ENCODE results near the gene BHLHE40.

Gene BHLHE40

GRCh38 chr3:5001135-5001534 lies 21.9 kb downstream of the BHLHE40 start:
- DNase-seq (ENCODE audit: low read depth in 2 of 2) = no peak

GRCh38 chr3:5001805-5002173 lies 22.6 kb downstream of the BHLHE40 start:
- DNase-seq (ENCODE audit: low read depth in 2 of 2) = no peak

GRCh38 chr3:5002174-5002870 lies 23.1 kb downstream of the BHLHE40 start:
- DNase-seq (ENCODE audit: low read depth in 2 of 2) = peak in 1 of 2 donors; percentile 35

GRCh38 chr3:5002871-5003247 lies 23.6 kb downstream of the BHLHE40 start:
- DNase-seq (ENCODE audit: low read depth in 2 of 2) = no peak

- DNase-seq (ENCODE audit: low read depth in 2 of 2) = no peak
Observed at GRCh38 chr3:5004319-5005152, 25.3 kb downstream of the BHLHE40 start.

GRCh38 chr3:5005367-5005766 lies 26.1 kb downstream of the BHLHE40 start:
- DNase-seq (ENCODE audit: low read depth in 2 of 2) = no peak

GRCh38 chr3:5006755-5007202 lies 27.5 kb downstream of the BHLHE40 start:
- DNase-seq (ENCODE audit: low read depth in 2 of 2) = peak; percentile 54 to 57

- no peak for DNase-seq (ENCODE audit: low read depth in 2 of 2)
Observed at GRCh38 chr3:5007873-5008272, 28.6 kb downstream of the BHLHE40 start.

- no peak for DNase-seq (ENCODE audit: low read depth in 2 of 2)
Observed at GRCh38 chr3:5009506-5010109, 30.4 kb downstream of the BHLHE40 start.

GRCh38 chr3:5010140-5010539 lies 30.9 kb downstream of the BHLHE40 start:
- no peak for DNase-seq (ENCODE audit: low read depth in 2 of 2)

- DNase-seq (ENCODE audit: low read depth in 2 of 2) = no peak
Observed at GRCh38 chr3:5010706-5011554, 31.7 kb downstream of the BHLHE40 start.

- DNase-seq (ENCODE audit: low read depth in 2 of 2) = no peak
Observed at GRCh38 chr3:5011555-5012256, 32.5 kb downstream of the BHLHE40 start.

GRCh38 chr3:5012367-5012766 lies 33.1 kb downstream of the BHLHE40 start:
- no peak for DNase-seq (ENCODE audit: low read depth in 2 of 2)

GRCh38 chr3:5013021-5013906 lies 34.0 kb downstream of the BHLHE40 start:
- DNase-seq (ENCODE audit: low read depth in 2 of 2) = no peak

GRCh38 chr3:5014391-5014790 lies 35.2 kb downstream of the BHLHE40 start:
- DNase-seq (ENCODE audit: low read depth in 2 of 2) = no peak

GRCh38 chr3:5015056-5015455 lies 35.8 kb downstream of the BHLHE40 start:
- no peak for DNase-seq (ENCODE audit: low read depth in 2 of 2)

- no peak for DNase-seq (ENCODE audit: low read depth in 2 of 2)
Observed at GRCh38 chr3:5016211-5017161, 37.2 kb downstream of the BHLHE40 start.

GRCh38 chr3:5017925-5018531 lies 38.8 kb downstream of the BHLHE40 start:
- no peak for DNase-seq (ENCODE audit: low read depth in 2 of 2)
